ENCODE data around the gene ITGAV.

DNA sequence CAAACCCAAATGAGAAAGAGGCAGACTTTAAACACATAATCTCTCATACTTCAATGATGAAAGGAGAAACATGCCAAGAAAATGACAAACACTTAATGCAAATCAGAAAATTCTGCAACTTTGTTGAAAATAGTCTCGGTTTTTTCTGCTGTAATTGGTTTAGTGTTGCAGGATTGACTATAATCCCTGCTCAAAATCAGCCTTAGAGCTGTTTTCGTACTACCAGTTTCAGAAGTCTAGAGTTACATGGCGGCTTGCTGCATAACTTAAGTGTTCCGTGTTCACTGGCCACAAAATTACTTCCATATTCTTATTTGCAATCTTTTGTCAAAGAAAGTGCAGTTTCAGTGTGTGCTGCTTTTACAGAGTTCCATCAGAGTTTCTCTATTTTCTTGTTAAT, 48.9 kb upstream of the ITGAV start:
- no peak for TF ChIP-seq NFE2L2 (IDR thresholded peaks at IDR 0.05; ENCODE audit: low read depth, low read length)
- TF ChIP-seq, protein P1, sequence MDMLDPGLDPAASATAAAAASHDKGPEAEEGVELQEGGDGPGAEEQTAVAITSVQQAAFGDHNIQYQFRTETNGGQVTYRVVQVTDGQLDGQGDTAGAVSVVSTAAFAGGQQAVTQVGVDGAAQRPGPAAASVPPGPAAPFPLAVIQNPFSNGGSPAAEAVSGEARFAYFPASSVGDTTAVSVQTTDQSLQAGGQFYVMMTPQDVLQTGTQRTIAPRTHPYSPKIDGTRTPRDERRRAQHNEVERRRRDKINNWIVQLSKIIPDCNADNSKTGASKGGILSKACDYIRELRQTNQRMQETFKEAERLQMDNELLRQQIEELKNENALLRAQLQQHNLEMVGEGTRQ (IDR thresholded peaks at IDR 0.05; ENCODE audit: low read depth, low read length): no peak
- no peak for TF ChIP-seq POLR2A (IDR thresholded peaks at IDR 0.05; ENCODE audit: low read depth, low read length)
- TF ChIP-seq, protein P2, sequence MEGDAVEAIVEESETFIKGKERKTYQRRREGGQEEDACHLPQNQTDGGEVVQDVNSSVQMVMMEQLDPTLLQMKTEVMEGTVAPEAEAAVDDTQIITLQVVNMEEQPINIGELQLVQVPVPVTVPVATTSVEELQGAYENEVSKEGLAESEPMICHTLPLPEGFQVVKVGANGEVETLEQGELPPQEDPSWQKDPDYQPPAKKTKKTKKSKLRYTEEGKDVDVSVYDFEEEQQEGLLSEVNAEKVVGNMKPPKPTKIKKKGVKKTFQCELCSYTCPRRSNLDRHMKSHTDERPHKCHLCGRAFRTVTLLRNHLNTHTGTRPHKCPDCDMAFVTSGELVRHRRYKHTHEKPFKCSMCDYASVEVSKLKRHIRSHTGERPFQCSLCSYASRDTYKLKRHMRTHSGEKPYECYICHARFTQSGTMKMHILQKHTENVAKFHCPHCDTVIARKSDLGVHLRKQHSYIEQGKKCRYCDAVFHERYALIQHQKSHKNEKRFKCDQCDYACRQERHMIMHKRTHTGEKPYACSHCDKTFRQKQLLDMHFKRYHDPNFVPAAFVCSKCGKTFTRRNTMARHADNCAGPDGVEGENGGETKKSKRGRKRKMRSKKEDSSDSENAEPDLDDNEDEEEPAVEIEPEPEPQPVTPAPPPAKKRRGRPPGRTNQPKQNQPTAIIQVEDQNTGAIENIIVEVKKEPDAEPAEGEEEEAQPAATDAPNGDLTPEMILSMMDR (conservative IDR thresholded peaks at IDR 0.05; ENCODE audit: low read depth, low read length): no peak
- TF ChIP-seq RFX5 (IDR thresholded peaks at IDR 0.05; ENCODE audit: low read depth, low read length): no peak
- TF ChIP-seq RAD21 (IDR thresholded peaks at IDR 0.05; ENCODE audit: low read length): no peak
- TF ChIP-seq MAFK (IDR thresholded peaks at IDR 0.05; ENCODE audit: low read depth, low read length): no peak
- no peak for TF ChIP-seq SMC3 (IDR thresholded peaks at IDR 0.05; ENCODE audit: low read depth, low read length)
- no peak for TF ChIP-seq CEBPB (IDR thresholded peaks at IDR 0.05; ENCODE audit: low read depth, low read length)
- TF ChIP-seq MXI1 (IDR thresholded peaks at IDR 0.05; ENCODE audit: borderline replicate concordance, low read depth, low read length): no peak
